Astrocyte (in vitro differentiated cells and primary cell): Measurements from ENCODE around the gene DCAF4L1.

Source experiments
- EZH2 ChIP-seq: IDR thresholded peaks from 2 replicates; pipeline ENCODE4 v1.6.1; 2012; ENCODE audit warnings: mild to moderate bottlenecking, low read length, inconsistent platforms; ENCODE audit not compliant: insufficient read depth
- TF ChIP-seq, protein P1 (sequence below): IDR thresholded peaks from 2 replicates; pipeline ENCODE4 v1.5.1; 2011; ENCODE audit warnings: low read depth, mild to moderate bottlenecking, inconsistent platforms, low read length, moderate library complexity; ENCODE audit not compliant: insufficient read depth

DNA sequence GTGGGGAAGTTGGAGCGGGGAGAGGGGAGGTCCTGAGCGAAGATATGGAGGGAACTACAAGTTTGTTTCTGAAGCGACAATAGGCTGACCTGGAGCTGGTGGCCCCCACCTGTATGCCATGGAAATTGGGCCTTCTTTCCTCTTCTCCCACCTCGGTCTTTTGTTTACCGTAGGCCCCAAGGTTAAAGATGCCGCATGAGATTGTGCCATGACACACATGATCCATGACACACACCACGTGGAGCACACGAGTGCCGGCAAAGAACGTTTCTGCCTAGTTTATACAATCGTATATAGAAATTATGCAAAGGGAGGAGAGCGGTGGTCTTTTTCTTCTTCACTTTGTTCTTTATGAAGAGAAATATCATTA is 45.9 kb upstream of the DCAF4L1 start:
- TF ChIP-seq, protein P1, sequence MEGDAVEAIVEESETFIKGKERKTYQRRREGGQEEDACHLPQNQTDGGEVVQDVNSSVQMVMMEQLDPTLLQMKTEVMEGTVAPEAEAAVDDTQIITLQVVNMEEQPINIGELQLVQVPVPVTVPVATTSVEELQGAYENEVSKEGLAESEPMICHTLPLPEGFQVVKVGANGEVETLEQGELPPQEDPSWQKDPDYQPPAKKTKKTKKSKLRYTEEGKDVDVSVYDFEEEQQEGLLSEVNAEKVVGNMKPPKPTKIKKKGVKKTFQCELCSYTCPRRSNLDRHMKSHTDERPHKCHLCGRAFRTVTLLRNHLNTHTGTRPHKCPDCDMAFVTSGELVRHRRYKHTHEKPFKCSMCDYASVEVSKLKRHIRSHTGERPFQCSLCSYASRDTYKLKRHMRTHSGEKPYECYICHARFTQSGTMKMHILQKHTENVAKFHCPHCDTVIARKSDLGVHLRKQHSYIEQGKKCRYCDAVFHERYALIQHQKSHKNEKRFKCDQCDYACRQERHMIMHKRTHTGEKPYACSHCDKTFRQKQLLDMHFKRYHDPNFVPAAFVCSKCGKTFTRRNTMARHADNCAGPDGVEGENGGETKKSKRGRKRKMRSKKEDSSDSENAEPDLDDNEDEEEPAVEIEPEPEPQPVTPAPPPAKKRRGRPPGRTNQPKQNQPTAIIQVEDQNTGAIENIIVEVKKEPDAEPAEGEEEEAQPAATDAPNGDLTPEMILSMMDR, result no peak
- no peak for TF ChIP-seq EZH2
